ENCODE measurements around the gene HEG1. TPM values are rescaled to one million over a fixed set of nuclear protein-coding genes. Genes with fewer than 3 reads are reported as not detected.

The HEG1 gene
- total RNA-seq, 2 donors from 2014 or later: 202 to 210 TPM

DNA sequence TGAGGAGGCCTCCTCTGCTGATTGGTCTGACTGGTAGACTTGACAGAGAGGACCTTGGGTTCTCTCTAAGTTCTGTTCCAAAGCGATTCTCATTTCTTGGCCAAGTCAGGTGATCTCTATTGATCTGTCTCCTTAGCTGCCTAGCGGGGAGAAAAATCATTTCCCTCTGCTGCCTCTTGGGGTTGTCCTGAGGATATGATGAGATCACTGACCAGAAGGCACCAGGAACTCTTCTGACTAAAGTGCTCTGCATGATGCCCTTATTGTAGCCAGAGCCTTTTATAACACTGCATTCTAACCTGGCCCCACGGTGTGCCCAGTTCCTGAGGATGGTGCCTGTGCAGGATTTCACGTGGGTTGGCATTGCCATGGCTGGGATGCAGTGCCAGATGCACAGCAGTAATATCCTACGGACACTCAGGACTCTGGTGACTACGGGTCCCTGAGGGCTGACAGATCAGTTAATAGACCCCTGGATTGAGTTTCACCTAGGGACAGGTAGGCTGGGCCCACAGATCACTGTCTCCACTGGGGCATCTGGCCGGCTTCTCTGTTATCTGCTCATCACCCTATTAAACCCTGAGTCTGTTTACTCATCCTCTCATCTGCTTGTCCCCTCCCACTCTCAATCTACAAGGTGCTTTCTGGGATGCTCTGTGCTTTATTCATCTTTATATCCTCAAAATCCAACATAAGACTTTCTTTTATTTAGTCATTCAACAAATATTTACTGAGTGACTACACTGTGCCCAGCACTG is 3.9 kb upstream of the HEG1 start:
- Histone ChIP-seq H3K27ac (peak overlapping the region in 1 of 2 donors; percentile 83), H3K9me3 (no peaks in the 10 kb centered on the region), H3K36me3 (no peaks in the 10 kb centered on the region), H3K4me1 (peaks cover 0 to 76% of the 10 kb centered on the region in 2 donors), H3K27me3 (no peaks in the 10 kb centered on the region), H3K4me3 (no peak overlapping the region)
- TF ChIP-seq, protein P1, sequence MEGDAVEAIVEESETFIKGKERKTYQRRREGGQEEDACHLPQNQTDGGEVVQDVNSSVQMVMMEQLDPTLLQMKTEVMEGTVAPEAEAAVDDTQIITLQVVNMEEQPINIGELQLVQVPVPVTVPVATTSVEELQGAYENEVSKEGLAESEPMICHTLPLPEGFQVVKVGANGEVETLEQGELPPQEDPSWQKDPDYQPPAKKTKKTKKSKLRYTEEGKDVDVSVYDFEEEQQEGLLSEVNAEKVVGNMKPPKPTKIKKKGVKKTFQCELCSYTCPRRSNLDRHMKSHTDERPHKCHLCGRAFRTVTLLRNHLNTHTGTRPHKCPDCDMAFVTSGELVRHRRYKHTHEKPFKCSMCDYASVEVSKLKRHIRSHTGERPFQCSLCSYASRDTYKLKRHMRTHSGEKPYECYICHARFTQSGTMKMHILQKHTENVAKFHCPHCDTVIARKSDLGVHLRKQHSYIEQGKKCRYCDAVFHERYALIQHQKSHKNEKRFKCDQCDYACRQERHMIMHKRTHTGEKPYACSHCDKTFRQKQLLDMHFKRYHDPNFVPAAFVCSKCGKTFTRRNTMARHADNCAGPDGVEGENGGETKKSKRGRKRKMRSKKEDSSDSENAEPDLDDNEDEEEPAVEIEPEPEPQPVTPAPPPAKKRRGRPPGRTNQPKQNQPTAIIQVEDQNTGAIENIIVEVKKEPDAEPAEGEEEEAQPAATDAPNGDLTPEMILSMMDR (IDR thresholded peaks at IDR 0.05): no peak
- no peak for DNase-seq (ENCODE audit: low spot score)

DNA sequence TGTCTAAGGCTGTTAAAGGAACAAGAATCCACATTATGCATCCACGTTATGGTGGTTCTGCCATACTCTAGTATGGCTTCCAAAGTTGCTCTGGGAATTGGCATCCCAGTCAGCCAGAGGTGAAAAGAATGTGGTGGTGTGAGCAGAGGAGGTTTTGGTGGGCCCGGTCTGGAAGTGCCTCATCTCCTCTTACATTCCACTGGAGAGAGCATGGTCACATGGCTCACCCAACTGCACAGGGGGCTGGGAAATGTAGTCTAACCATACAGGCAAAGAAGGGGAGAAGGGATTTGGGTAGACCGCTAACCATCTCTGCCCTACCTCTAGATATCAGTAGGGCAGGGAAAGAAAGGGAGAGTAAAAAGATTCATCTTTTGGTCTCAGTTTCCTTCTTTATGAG is 3.2 kb upstream of the HEG1 start:
- Histone ChIP-seq H3K27me3 (no peaks in the 10 kb centered on the region), H3K36me3 (no peaks in the 10 kb centered on the region), H3K4me3 (no peak overlapping the region), H3K4me1 (peaks cover 0 to 80% of the 10 kb centered on the region in 2 donors), H3K27ac (peak overlapping the region; percentile 83 to 95), H3K9me3 (no peaks in the 10 kb centered on the region)
- no peak for DNase-seq (ENCODE audit: low spot score)
- TF ChIP-seq, protein P1 (IDR thresholded peaks at IDR 0.05): no peak

DNA sequence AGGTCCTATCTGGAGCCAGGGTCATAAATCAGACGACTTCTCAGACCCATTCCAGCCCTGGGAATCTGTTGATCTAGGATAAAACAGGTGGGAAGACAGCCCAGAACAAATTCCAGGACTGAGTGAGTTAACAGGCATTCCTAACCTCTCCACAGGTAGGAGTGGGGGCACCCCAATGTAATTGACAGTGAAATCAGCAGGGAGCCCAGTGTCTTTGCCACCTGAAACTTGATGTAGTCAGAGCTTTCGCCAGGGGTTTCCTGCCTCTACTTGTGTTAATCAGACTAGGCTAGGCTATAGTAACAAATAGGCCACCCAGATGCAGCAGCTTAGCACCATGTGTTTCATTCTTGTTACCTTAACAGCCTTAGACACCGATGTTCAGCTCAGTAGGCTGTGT is 2.7 kb upstream of the HEG1 start:
- H3K27ac ChIP-seq: peak overlapping the region; percentile 83 to 95
- no peak for DNase-seq (ENCODE audit: low spot score)
- TF ChIP-seq, protein P1 (IDR thresholded peaks at IDR 0.05): no peak
- H3K4me3 ChIP-seq: no peak overlapping the region
- H3K36me3 ChIP-seq: no peaks in the 10 kb centered on the region
- H3K27me3 ChIP-seq: no peaks in the 10 kb centered on the region
- H3K9me3 ChIP-seq: no peaks in the 10 kb centered on the region
- H3K4me1 ChIP-seq: peaks cover 0 to 82% of the 10 kb centered on the region in 2 donors

DNA sequence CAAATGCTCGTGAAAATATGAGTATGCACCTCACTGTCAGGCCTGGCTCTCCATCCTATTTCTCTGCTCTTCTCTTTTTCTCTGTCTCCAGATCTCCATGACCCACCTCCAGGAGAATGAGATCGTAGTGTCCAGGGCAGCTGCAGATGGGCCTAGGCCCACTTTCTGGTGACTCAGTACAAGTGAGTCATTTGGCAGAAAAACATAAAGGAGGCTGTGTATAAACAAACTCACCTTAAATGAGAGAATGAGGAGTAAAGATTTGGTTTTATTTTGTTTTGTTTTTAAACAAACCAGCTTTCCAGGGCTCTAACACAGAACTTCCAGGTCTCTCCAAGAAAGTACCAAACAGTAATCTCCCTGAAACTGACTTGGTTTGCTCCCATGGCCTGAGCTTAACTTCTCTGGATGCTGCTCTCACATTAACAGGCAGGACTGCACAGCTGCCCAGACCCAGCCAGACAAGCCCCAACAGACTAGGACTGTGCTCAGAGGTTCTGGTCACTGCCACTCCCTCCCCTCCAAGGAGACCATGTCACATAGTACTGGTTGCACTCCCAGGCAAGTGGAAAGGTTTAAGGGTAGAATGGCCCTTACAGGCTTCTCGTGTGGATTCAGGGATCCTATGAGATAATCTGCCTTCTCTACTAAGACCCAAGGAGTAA is 1.5 kb upstream of the HEG1 start:
- peaks cover 0 to 82% of the 10 kb centered on the region in 2 donors for H3K4me1 ChIP-seq
- DNase-seq (ENCODE audit: low spot score): no peak
- no peak overlapping the region for H3K4me3 ChIP-seq
- no peaks in the 10 kb centered on the region for H3K36me3 ChIP-seq
- H3K9me3 ChIP-seq: no peaks in the 10 kb centered on the region
- TF ChIP-seq, protein P1 (IDR thresholded peaks at IDR 0.05): no peak
- H3K27me3 ChIP-seq: no peaks in the 10 kb centered on the region
- H3K27ac ChIP-seq: peak overlapping the region; percentile 83 to 95

DNA sequence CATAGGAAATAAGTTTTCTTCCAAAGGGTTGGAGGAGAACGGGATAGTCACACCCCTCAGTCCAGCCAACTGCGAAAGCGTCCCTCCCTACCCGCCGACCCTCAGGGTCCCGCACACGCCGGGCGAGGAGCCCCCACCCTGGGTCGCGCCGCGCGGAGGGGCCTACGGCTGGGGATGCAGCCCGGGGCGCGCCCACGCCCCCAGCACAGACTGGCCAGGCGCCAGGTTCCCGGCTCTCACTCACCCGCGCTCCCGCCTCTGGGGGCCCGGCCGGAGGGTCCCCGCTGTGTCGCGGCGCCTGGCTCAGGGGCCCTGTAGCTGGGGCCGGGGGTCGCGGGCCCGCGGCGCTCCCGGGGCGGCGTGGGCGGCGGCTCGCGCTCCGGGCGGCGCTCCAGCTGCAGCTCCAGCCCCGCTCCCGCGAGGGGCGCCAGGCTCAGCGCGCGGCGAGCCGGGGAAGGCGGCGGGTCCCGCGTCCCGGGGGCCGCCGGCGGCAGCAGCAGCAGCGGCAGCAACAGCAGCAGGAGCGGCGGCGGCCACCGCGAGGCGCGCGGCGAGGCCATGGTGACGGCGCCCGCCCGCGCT is 375 bp downstream of the HEG1 start:
- Histone ChIP-seq H3K27me3 (no peaks in the 10 kb centered on the region), H3K9me3 (no peaks in the 10 kb centered on the region), H3K4me1 (peaks cover 0 to 82% of the 10 kb centered on the region in 2 donors), H3K4me3 (peak overlapping the region; percentile 84 to 87), H3K36me3 (no peaks in the 10 kb centered on the region), H3K27ac (peak overlapping the region; percentile 93 to 95)
- DNase-seq (ENCODE audit: low spot score): no peak
- TF ChIP-seq, protein P1 (IDR thresholded peaks at IDR 0.05): no peak

All from right atrium auricular region (tissue), 2 donors.